ENCODE data around the gene METTL8. TPM values are rescaled to one million over a fixed set of nuclear protein-coding genes. Genes with fewer than 3 reads are reported as not detected.

Gene METTL8
- total RNA-seq, 2 experiments from 2014 or later, result 20.9 to 22.4 TPM

DNA sequence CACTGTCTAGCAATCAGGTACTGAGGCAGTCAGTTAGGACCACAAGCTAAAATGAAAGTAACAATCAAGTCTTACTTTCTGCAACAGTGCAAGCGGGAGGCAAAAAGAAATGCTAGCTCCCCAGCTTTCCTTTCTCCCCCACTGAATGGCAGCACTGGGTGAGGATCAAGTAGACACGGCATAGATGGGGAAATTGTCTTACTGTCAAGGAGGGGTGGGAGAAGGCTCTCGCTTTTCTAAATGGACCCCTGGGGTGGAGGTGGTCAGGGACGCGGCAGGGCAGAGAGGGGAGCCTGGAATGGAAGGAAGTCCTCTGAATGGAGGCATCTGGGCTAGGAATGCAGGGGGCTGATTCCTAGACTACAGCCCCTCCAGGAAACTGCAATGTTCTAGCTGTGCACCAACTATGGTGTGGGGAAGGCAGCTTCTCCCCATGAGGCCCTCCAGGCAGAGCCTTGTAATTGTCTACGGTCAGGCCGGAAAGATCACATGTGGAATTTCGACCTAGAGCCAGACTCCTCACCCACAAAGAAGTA is 24.3 kb downstream of the METTL8 start:
- Mint-ChIP-seq H3K4me3 (peak overlapping the region; percentile 4), H3K4me1 (ENCODE audit: low read depth) (peaks cover 17% of the 10 kb centered on the region), H3K36me3 (ENCODE audit: low read depth) (peaks cover 12% of the 10 kb centered on the region), H3K27ac (peak overlapping the region; percentile 56), H3K9me3 (ENCODE audit: insufficient read depth) (peaks cover 3% of the 10 kb centered on the region), H3K27me3 (ENCODE audit: low read depth) (no peaks in the 10 kb centered on the region)
- DNase-seq (no peak), ATAC-seq (no peak)
- CTCF ChIA-PET, result interaction anchor here (0.6 to 1.8 kb wide), 7 partner anchors 10 to 481 kb away, joined by 3 to 6 read pairs (median 4); partner anchors contain the start of gene GORASP2
- POLR2A ChIA-PET, result interaction anchor here (1.2 kb wide), 1 partner anchor 248 kb away, joined by 3 read pairs; the partner anchor contains the start of gene TLK1

DNA sequence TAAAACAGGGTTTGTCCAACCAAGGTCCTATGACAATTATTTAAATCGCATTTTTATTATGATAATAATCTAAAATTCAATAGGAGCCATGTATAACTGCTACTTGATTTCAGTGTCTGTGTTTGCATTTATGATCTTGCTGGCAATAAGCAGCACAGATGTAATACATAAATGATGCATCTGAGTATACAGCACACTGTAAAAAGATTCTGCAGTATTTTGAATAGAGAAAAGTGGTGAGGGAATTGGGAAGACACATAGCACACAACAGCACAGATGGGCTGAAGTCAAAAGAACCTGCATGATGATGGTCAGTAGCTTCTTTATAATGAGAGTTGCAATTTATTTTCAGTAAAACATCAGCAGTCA is 26.1 kb downstream of the METTL8 start:
- DNase-seq (no peak), ATAC-seq (peak; percentile 13)
- no peaks in the 10 kb centered on the region for H3K27me3 Mint-ChIP-seq (ENCODE audit: low read depth)
- H3K36me3 Mint-ChIP-seq (ENCODE audit: low read depth), result peaks cover 17% of the 10 kb centered on the region
- H3K27ac Mint-ChIP-seq, result no peak overlapping the region
- POLR2A ChIA-PET, result interaction anchor here (1.0 kb wide), 1 partner anchor 10 kb away, joined by 3 read pairs; no protein-coding TSS in a partner anchor
- H3K4me1 Mint-ChIP-seq (ENCODE audit: low read depth), result peaks cover 17% of the 10 kb centered on the region
- H3K9me3 Mint-ChIP-seq (ENCODE audit: insufficient read depth), result peaks cover 3% of the 10 kb centered on the region
- CTCF ChIA-PET, result interaction anchor here (1.0 to 3.5 kb wide), 3 partner anchors 9 to 435 kb away, joined by 3 to 19 read pairs (median 3); no protein-coding TSS in a partner anchor
- H3K4me3 Mint-ChIP-seq, result no peak overlapping the region

DNA sequence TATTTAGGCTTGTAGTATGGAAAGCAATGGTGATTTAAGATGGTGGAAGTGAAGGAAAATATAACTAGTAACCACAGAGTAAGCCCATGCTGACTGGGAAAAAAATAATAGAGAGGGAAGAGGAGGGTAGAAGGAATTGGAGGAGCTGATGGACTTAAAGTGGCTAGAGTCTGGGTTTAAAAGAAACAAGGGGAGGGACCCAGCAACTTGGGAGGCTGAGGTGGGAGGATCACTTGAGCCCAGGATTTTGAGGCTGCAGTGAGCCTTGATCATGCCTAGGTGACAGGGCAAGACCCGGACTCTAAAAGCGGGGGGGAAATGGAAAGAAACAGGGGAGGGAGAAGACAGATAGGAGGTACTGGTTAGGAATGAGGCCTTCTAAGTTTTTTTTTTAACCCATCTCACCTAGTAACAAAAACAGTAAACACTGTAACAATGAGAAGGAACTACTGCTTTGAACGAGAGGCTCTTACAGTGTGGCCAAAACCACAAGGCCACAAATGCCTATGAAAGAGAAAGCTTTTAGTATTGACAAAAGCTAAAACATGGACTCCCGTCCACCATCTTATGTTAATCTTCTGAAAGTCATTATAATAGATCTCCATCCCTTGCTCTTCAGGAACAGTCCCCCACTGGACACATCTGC is 26.6 kb downstream of the METTL8 start:
- Mint-ChIP-seq H3K36me3 (ENCODE audit: low read depth) (peaks cover 19% of the 10 kb centered on the region), H3K27ac (no peak overlapping the region), H3K4me1 (ENCODE audit: low read depth) (peaks cover 17% of the 10 kb centered on the region), H3K4me3 (no peak overlapping the region), H3K27me3 (ENCODE audit: low read depth) (no peaks in the 10 kb centered on the region), H3K9me3 (ENCODE audit: insufficient read depth) (peaks cover 5% of the 10 kb centered on the region)
- peak; percentile 83 for ATAC-seq
- ChIA-PET CTCF (interaction anchor here (1.0 to 3.5 kb wide), 5 partner anchors 9 to 434 kb away, joined by 3 to 19 read pairs (median 3); no protein-coding TSS in a partner anchor), POLR2A (interaction anchor here (1.0 kb wide), 1 partner anchor 9 kb away, joined by 3 read pairs; no protein-coding TSS in a partner anchor)
- peak; percentile 46 for DNase-seq

DNA sequence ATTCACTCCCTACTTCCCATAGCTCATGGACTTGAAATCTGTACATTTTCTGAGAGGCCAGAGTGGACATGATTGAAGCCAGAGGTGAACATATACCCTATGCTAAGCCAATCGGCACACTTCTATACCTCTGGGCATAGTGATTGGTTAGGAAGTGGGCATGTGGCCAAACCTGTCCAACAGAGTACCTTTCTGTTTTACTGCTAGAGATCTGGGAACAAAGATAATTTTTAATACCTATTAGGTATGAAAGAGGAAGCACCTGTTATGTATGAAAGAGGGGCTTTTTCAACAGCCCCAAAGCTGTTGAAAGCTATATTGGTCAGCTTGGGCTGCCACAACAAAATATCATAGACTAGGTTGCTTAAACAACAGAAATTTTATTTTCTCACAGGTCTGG is 27.7 kb downstream of the METTL8 start:
- ChIA-PET POLR2A (no interaction called here), CTCF (interaction anchor here (1.0 to 3.5 kb wide), 3 partner anchors 8 to 10 kb away, joined by 3 to 19 read pairs (median 3); no protein-coding TSS in a partner anchor)
- DNase-seq (no peak), ATAC-seq (no peak)
- H3K9me3 Mint-ChIP-seq (ENCODE audit: insufficient read depth), result peaks cover 13% of the 10 kb centered on the region
- no peak overlapping the region for H3K4me3 Mint-ChIP-seq
- peaks cover 25% of the 10 kb centered on the region for H3K36me3 Mint-ChIP-seq (ENCODE audit: low read depth)
- peaks cover 17% of the 10 kb centered on the region for H3K4me1 Mint-ChIP-seq (ENCODE audit: low read depth)
- H3K27ac Mint-ChIP-seq, result no peak overlapping the region
- no peaks in the 10 kb centered on the region for H3K27me3 Mint-ChIP-seq (ENCODE audit: low read depth)

DNA sequence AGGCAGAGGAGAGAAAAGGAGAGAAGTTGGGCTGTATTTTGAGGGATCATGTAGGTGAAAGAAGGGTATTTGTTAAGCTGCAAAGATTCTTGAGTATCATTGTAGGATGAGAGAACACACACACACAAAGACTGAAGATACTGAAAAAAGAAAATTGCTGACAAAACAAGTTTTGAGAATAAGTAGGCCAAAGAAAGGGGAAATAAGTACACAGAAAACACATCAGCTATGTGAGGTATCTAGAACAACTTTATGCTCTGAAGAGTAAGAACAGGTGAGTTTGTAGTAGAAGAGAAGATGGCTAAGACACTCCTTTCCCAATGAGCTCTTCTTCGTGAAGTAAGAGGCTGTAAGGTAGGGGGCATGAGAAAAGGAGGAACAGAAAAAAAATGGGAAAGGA is 28.2 kb downstream of the METTL8 start:
- H3K27ac Mint-ChIP-seq, result no peak overlapping the region
- ATAC-seq (no peak), DNase-seq (no peak)
- H3K4me3 Mint-ChIP-seq, result no peak overlapping the region
- H3K9me3 Mint-ChIP-seq (ENCODE audit: insufficient read depth), result peaks cover 13% of the 10 kb centered on the region
- peaks cover 17% of the 10 kb centered on the region for H3K4me1 Mint-ChIP-seq (ENCODE audit: low read depth)
- ChIA-PET CTCF (interaction anchor here (3.5 kb wide), 1 partner anchor 11 kb away, joined by 19 read pairs; no protein-coding TSS in a partner anchor), POLR2A (no interaction called here)
- no peaks in the 10 kb centered on the region for H3K27me3 Mint-ChIP-seq (ENCODE audit: low read depth)
- peaks cover 25% of the 10 kb centered on the region for H3K36me3 Mint-ChIP-seq (ENCODE audit: low read depth)

DNA sequence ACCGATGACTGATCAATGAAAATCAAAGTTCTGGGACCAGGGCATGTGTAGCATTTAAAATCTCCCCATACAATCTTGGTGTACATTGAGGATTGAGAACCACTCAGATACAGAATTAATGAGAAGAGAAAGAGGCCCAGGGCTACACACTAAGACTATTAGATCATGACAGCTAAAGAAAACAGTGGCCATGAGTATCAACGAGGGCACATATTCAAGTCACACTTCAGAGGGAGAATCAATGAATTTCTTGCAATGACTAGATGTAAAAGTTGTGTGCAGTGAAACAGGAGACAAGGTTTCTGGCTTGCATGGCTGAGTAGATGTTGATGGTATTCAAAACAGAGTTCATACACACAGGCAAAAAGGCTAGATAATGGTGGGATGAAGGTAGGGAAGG is 29.1 kb downstream of the METTL8 start:
- ATAC-seq, result no peak
- Mint-ChIP-seq H3K9me3 (ENCODE audit: insufficient read depth) (peaks cover 13% of the 10 kb centered on the region), H3K36me3 (ENCODE audit: low read depth) (peaks cover 25% of the 10 kb centered on the region), H3K27me3 (ENCODE audit: low read depth) (no peaks in the 10 kb centered on the region), H3K4me1 (ENCODE audit: low read depth) (peaks cover 17% of the 10 kb centered on the region), H3K27ac (no peak overlapping the region), H3K4me3 (no peak overlapping the region)
- CTCF ChIA-PET, result no interaction called here
- DNase-seq, result no peak
- POLR2A ChIA-PET, result no interaction called here

DNA sequence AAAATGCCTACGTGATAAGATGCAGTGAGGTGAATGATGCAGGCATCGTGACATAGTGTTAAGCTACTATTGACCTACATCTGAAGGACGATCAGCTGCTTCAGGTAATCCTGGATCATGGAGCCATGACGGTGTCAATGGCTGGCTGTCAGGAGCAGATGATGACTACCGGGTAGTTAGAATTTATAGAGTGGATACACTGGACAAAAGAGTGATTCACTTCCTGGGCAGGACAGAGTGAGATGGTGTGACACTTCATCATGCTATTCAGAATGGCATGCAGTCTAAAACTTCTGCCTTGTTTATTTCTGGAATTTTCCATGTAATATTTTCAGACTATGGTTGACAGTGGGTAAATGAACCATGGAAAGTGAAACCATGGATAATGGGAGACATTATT is 29.5 kb downstream of the METTL8 start:
- H3K36me3 Mint-ChIP-seq (ENCODE audit: low read depth), result peaks cover 25% of the 10 kb centered on the region
- H3K9me3 Mint-ChIP-seq (ENCODE audit: insufficient read depth), result peaks cover 13% of the 10 kb centered on the region
- CTCF ChIA-PET, result no interaction called here
- no peaks in the 10 kb centered on the region for H3K27me3 Mint-ChIP-seq (ENCODE audit: low read depth)
- H3K4me3 Mint-ChIP-seq, result no peak overlapping the region
- DNase-seq (no peak), ATAC-seq (no peak)
- peaks cover 16% of the 10 kb centered on the region for H3K4me1 Mint-ChIP-seq (ENCODE audit: low read depth)
- POLR2A ChIA-PET, result no interaction called here
- H3K27ac Mint-ChIP-seq, result no peak overlapping the region

DNA sequence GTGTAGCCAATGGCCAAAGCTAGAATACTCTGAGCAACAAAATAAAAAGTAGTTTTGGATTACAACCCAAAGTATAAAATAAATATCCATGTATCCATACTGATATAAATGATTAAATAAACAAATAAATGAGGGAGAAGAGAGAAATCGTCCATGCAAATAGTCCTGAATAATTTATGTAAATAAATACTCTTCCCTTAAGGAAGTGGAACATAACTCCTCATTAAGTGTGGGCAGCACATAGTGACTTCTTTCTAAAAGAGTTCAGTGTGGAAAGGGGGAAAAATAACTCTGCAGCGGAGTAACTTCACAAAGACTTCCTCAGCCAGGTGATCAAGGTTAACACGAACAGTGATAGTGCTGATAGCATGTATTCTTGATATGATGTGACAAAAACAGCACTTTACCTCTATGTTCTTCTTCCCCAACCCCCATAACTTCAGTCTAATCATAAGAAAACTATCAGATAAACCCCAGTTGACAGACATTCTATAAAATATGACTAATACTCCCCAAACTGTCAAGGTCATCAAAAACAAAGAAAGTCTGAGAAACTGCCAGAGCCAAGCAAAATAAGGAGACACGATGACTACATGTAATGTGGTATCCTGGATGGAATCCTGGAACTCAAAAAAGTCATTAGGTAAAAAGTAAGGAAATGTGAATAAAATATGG is 30.7 kb downstream of the METTL8 start:
- H3K27ac Mint-ChIP-seq, result no peak overlapping the region
- H3K27me3 Mint-ChIP-seq (ENCODE audit: low read depth), result no peaks in the 10 kb centered on the region
- no peak for ATAC-seq

DNA sequence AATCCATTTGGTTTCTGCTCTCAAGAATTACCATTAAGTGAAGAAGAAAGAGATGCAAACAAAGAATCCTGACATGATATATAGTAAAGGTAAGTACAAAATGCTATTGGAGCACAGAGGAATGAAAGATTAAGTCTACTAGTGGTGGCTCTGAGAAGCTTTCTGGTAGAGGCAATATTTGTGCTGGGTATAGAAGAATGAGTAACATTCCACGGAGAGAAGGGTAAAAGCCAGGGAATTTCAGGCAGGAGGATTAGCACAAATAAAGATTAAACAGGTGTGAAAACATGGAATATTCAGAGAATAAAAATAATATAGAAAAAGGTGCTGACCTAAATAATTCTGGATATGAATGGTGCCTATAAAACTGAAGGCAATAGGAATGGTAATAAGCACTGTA is 31.8 kb downstream of the METTL8 start:
- H3K27ac Mint-ChIP-seq, result no peak overlapping the region
- ATAC-seq (no peak), DNase-seq (no peak)
- peaks cover 12% of the 10 kb centered on the region for H3K4me1 Mint-ChIP-seq (ENCODE audit: low read depth)
- no peaks in the 10 kb centered on the region for H3K27me3 Mint-ChIP-seq (ENCODE audit: low read depth)
- POLR2A ChIA-PET, result no interaction called here
- no peak overlapping the region for H3K4me3 Mint-ChIP-seq
- CTCF ChIA-PET, result interaction anchor here (3.2 kb wide), 1 partner anchor 14 kb away, joined by 8 read pairs; no protein-coding TSS in a partner anchor
- H3K36me3 Mint-ChIP-seq (ENCODE audit: low read depth), result peaks cover 24% of the 10 kb centered on the region
- H3K9me3 Mint-ChIP-seq (ENCODE audit: insufficient read depth), result peaks cover 15% of the 10 kb centered on the region

More for the DNA sequence above, 30.7 kb downstream of the METTL8 start:
- CTCF ChIA-PET, result interaction anchor here (3.2 kb wide), 1 partner anchor 13 kb away, joined by 8 read pairs; no protein-coding TSS in a partner anchor
- DNase-seq, result no peak
- POLR2A ChIA-PET, result no interaction called here
- Mint-ChIP-seq H3K36me3 (ENCODE audit: low read depth) (peaks cover 25% of the 10 kb centered on the region), H3K4me1 (ENCODE audit: low read depth) (peaks cover 23% of the 10 kb centered on the region), H3K4me3 (no peak overlapping the region), H3K9me3 (ENCODE audit: insufficient read depth) (peaks cover 13% of the 10 kb centered on the region)

DNA sequence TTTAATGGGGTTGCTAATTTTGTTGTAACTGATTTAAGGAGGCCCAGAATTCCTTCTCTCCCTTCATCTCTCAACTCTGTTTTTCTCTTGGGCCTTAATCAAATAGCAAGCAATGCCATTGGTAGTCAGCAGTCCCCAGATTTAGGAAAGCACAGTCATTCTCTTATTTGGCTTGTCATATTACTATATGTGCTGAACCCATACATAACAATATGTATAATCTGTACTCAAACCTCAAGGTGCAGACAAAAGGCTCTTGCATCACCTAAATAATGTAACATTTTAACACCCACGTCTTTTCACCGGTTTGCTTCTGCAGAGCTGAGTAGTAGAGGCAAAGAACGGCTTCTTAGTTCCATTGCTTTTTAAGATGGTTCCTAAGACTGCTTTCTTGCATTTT is 33.4 kb downstream of the METTL8 start:
- DNase-seq (no peak), ATAC-seq (no peak)
- Mint-ChIP-seq H3K4me3 (no peak overlapping the region), H3K36me3 (ENCODE audit: low read depth) (peaks cover 23% of the 10 kb centered on the region), H3K27ac (no peak overlapping the region), H3K4me1 (ENCODE audit: low read depth) (peaks cover 10% of the 10 kb centered on the region), H3K27me3 (ENCODE audit: low read depth) (no peaks in the 10 kb centered on the region), H3K9me3 (ENCODE audit: insufficient read depth) (peaks cover 15% of the 10 kb centered on the region)
- ChIA-PET POLR2A (no interaction called here), CTCF (interaction anchor here (1.3 to 3.2 kb wide), 2 partner anchors 16 to 243 kb away, joined by 4 to 8 read pairs; no protein-coding TSS in a partner anchor)

DNA sequence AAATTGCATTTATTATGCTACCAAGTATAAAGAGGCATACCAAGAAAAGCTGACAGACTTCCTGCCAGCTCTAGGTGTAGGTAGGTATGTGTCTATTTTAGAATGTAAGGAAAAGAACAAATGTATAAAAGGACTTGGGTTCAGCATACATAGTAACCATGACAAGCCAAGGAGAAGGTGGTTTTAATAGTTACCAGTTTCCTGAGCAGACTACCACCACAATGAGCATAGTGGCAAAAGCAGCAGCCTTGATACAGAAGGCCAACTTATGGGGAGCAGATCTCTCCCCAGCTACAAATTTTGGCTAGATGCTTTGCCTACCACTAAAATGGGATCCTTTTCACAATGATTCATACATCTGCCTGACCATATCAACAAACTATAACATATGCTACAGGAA is 34.5 kb downstream of the METTL8 start:
- CTCF ChIA-PET, result interaction anchor here (0.9 to 1.5 kb wide), 4 partner anchors 11 to 427 kb away, joined by 3 to 5 read pairs (median 4); no protein-coding TSS in a partner anchor
- Mint-ChIP-seq H3K36me3 (ENCODE audit: low read depth) (peaks cover 19% of the 10 kb centered on the region), H3K9me3 (ENCODE audit: insufficient read depth) (peaks cover 15% of the 10 kb centered on the region), H3K27ac (no peak overlapping the region), H3K4me1 (ENCODE audit: low read depth) (peaks cover 10% of the 10 kb centered on the region), H3K27me3 (ENCODE audit: low read depth) (no peaks in the 10 kb centered on the region), H3K4me3 (no peak overlapping the region)
- DNase-seq (no peak), ATAC-seq (peak; percentile 27)
- POLR2A ChIA-PET, result no interaction called here

Data from activated CD8-positive, alpha-beta T cell treated with anti-CD3 and anti-CD28 coated beads, Interleukin-2, amount 10 ng/mL, durations not matched to agents 7 days and 5 days (primary cell).